ENCODE results near the gene ERO1B. TPM values are rescaled to one million over a fixed set of nuclear protein-coding genes. Genes with fewer than 3 reads are reported as not detected.

Gene ERO1B
- total RNA-seq, 2 donors from 2014 or later, result 11.1 to 14.9 TPM

- H3K27ac Mint-ChIP-seq, result no peak overlapping the region
- ATAC-seq, result no peak
- H3K4me3 Mint-ChIP-seq, result no peak overlapping the region
- no peaks in the 10 kb centered on the region for H3K9me3 ChIP-seq (ENCODE audit: control insufficient read depth, low read length, poor library complexity, severe bottlenecking)
- peaks cover 19% of the 10 kb centered on the region for H3K4me1 Mint-ChIP-seq
- DNase-seq, result no peak
- H3K36me3 Mint-ChIP-seq (ENCODE audit: low read depth), result no peaks in the 10 kb centered on the region
- peaks cover 9% of the 10 kb centered on the region for H3K27me3 Mint-ChIP-seq
These were observed 6.2 kb upstream of the ERO1B start for GRCh38 chr1:236287757-236288619.

GRCh38 chr1:236287356-236287755, 5.6 kb upstream of the ERO1B start:
- Mint-ChIP-seq H3K4me3 (no peak overlapping the region), H3K36me3 (ENCODE audit: low read depth) (no peaks in the 10 kb centered on the region), H3K27me3 (peaks cover 8% of the 10 kb centered on the region), H3K4me1 (peaks cover 26% of the 10 kb centered on the region), H3K27ac (no peak overlapping the region)
- DNase-seq, result no peak
- no peaks in the 10 kb centered on the region for H3K9me3 ChIP-seq (ENCODE audit: control insufficient read depth, low read length, poor library complexity, severe bottlenecking)
- no peak for ATAC-seq

GRCh38 chr1:236284291-236284721, 2.5 kb upstream of the ERO1B start:
- ATAC-seq, result no peak
- DNase-seq, result no peak
- Mint-ChIP-seq H3K27me3 (peaks cover 8% of the 10 kb centered on the region), H3K4me3 (no peak overlapping the region), H3K36me3 (ENCODE audit: low read depth) (no peaks in the 10 kb centered on the region), H3K4me1 (peaks cover 36% of the 10 kb centered on the region), H3K27ac (peak overlapping the region; percentile 59)
- H3K9me3 ChIP-seq (ENCODE audit: control insufficient read depth, low read length, poor library complexity, severe bottlenecking), result no peaks in the 10 kb centered on the region

GRCh38 chr1:236282719-236283118, 961 bp upstream of the ERO1B start:
- no peaks in the 10 kb centered on the region for H3K27me3 Mint-ChIP-seq
- peaks cover 36% of the 10 kb centered on the region for H3K4me1 Mint-ChIP-seq
- H3K27ac Mint-ChIP-seq, result peak overlapping the region; percentile 86
- peak overlapping the region; percentile 92 for H3K4me3 Mint-ChIP-seq
- DNase-seq (no peak), ATAC-seq (no peak)
- H3K9me3 ChIP-seq (ENCODE audit: control insufficient read depth, low read length, poor library complexity, severe bottlenecking), result no peaks in the 10 kb centered on the region
- no peaks in the 10 kb centered on the region for H3K36me3 Mint-ChIP-seq (ENCODE audit: low read depth)

GRCh38 chr1:236282425-236282716, 613 bp upstream of the ERO1B start:
- ATAC-seq, result peak; percentile 54
- H3K4me1 Mint-ChIP-seq, result peaks cover 39% of the 10 kb centered on the region
- peak in 1 of 3 donors; percentile 17 for DNase-seq

GRCh38 chr1:236281198-236281653, 532 bp downstream of the ERO1B start:
- DNase-seq, result peak; percentile 12 to 15 (median 15)
- H3K9me3 ChIP-seq (ENCODE audit: control insufficient read depth, low read length, poor library complexity, severe bottlenecking), result no peaks in the 10 kb centered on the region
- H3K27me3 Mint-ChIP-seq, result no peaks in the 10 kb centered on the region
- peak; percentile 20 for ATAC-seq
- peak overlapping the region; percentile 86 for H3K27ac Mint-ChIP-seq
- H3K4me1 Mint-ChIP-seq, result peaks cover 40% of the 10 kb centered on the region
- no peaks in the 10 kb centered on the region for H3K36me3 Mint-ChIP-seq (ENCODE audit: low read depth)
- H3K4me3 Mint-ChIP-seq, result peak overlapping the region; percentile 92

More at GRCh38 chr1:236282425-236282716, 613 bp upstream of the ERO1B start:
- no peaks in the 10 kb centered on the region for H3K36me3 Mint-ChIP-seq (ENCODE audit: low read depth)
- H3K9me3 ChIP-seq (ENCODE audit: control insufficient read depth, low read length, poor library complexity, severe bottlenecking), result no peaks in the 10 kb centered on the region
- H3K27ac Mint-ChIP-seq, result peak overlapping the region; percentile 86
- peak overlapping the region; percentile 92 for H3K4me3 Mint-ChIP-seq
- H3K27me3 Mint-ChIP-seq, result no peaks in the 10 kb centered on the region

- Mint-ChIP-seq H3K36me3 (ENCODE audit: low read depth) (no peaks in the 10 kb centered on the region), H3K4me1 (peaks cover 40% of the 10 kb centered on the region), H3K27me3 (no peaks in the 10 kb centered on the region), H3K4me3 (peak overlapping the region; percentile 92), H3K27ac (peak overlapping the region; percentile 86)
- H3K9me3 ChIP-seq (ENCODE audit: control insufficient read depth, low read length, poor library complexity, severe bottlenecking), result no peaks in the 10 kb centered on the region
- ATAC-seq, result no peak
- DNase-seq, result peak in 1 of 3 donors; percentile 15
These were observed 1.1 kb downstream of the ERO1B start for GRCh38 chr1:236280438-236281197.

GRCh38 chr1:236275586-236275985, 6.2 kb downstream of the ERO1B start:
- Mint-ChIP-seq H3K27ac (no peak overlapping the region), H3K4me3 (no peak overlapping the region), H3K4me1 (peaks cover 19% of the 10 kb centered on the region), H3K36me3 (ENCODE audit: low read depth) (no peaks in the 10 kb centered on the region), H3K27me3 (no peaks in the 10 kb centered on the region)
- no peak for DNase-seq
- H3K9me3 ChIP-seq (ENCODE audit: control insufficient read depth, low read length, poor library complexity, severe bottlenecking), result no peaks in the 10 kb centered on the region
- no peak for ATAC-seq

- Mint-ChIP-seq H3K27me3 (no peaks in the 10 kb centered on the region), H3K4me3 (no peak overlapping the region), H3K36me3 (ENCODE audit: low read depth) (no peaks in the 10 kb centered on the region), H3K4me1 (peaks cover 16% of the 10 kb centered on the region), H3K27ac (no peak overlapping the region)
- H3K9me3 ChIP-seq (ENCODE audit: control insufficient read depth, low read length, poor library complexity, severe bottlenecking), result no peaks in the 10 kb centered on the region
- DNase-seq, result no peak
- no peak for ATAC-seq
These were observed 6.7 kb downstream of the ERO1B start for GRCh38 chr1:236275061-236275460.

- Mint-ChIP-seq H3K36me3 (ENCODE audit: low read depth) (no peaks in the 10 kb centered on the region), H3K4me1 (peaks cover 17% of the 10 kb centered on the region), H3K27me3 (no peaks in the 10 kb centered on the region), H3K27ac (no peak overlapping the region), H3K4me3 (no peak overlapping the region)
- DNase-seq (no peak), ATAC-seq (no peak)
- no peaks in the 10 kb centered on the region for H3K9me3 ChIP-seq (ENCODE audit: control insufficient read depth, low read length, poor library complexity, severe bottlenecking)
These were observed 8.4 kb downstream of the ERO1B start for GRCh38 chr1:236273358-236273757.

- no peak for ATAC-seq
- peaks cover 12% of the 10 kb centered on the region for H3K4me1 Mint-ChIP-seq
- H3K36me3 Mint-ChIP-seq (ENCODE audit: low read depth), result peaks cover 3% of the 10 kb centered on the region
- no peaks in the 10 kb centered on the region for H3K27me3 Mint-ChIP-seq
- no peaks in the 10 kb centered on the region for H3K9me3 ChIP-seq (ENCODE audit: control insufficient read depth, low read length, poor library complexity, severe bottlenecking)
- H3K27ac Mint-ChIP-seq, result no peak overlapping the region
- no peak for DNase-seq
- no peak overlapping the region for H3K4me3 Mint-ChIP-seq
These were observed 12.3 kb downstream of the ERO1B start for GRCh38 chr1:236269439-236269838.

- H3K9me3 ChIP-seq (ENCODE audit: control insufficient read depth, low read length, poor library complexity, severe bottlenecking), result peaks cover 13% of the 10 kb centered on the region
- no peak overlapping the region for H3K27ac Mint-ChIP-seq
- no peaks in the 10 kb centered on the region for H3K27me3 Mint-ChIP-seq
- DNase-seq (no peak), ATAC-seq (no peak)
- no peak overlapping the region for H3K4me3 Mint-ChIP-seq
- H3K4me1 Mint-ChIP-seq, result peaks cover 2% of the 10 kb centered on the region
- H3K36me3 Mint-ChIP-seq (ENCODE audit: low read depth), result peaks cover 12% of the 10 kb centered on the region
These were observed 19.9 kb downstream of the ERO1B start for GRCh38 chr1:236261898-236262297.

GRCh38 chr1:236261033-236261432, 20.7 kb downstream of the ERO1B start:
- Mint-ChIP-seq H3K4me3 (no peak overlapping the region), H3K27me3 (no peaks in the 10 kb centered on the region), H3K4me1 (peaks cover 2% of the 10 kb centered on the region), H3K36me3 (ENCODE audit: low read depth) (peaks cover 12% of the 10 kb centered on the region), H3K27ac (no peak overlapping the region)
- ATAC-seq (no peak), DNase-seq (no peak)
- H3K9me3 ChIP-seq (ENCODE audit: control insufficient read depth, low read length, poor library complexity, severe bottlenecking), result peaks cover 13% of the 10 kb centered on the region

Measured in T-helper 17 cell (primary cell).